PC-3 (cell line): ENCODE data around the gene GRIN2B. TPM values are rescaled to one million over a fixed set of nuclear protein-coding genes. Genes with fewer than 3 reads are reported as not detected.

Experiments used
- ATAC-seq: fragments of 200-7000 bp; cut with Tn5 transposase; 2 replicates; pipeline ENCODE4 v1.9.1; 2020; ENCODE audit warnings: mild to moderate bottlenecking, moderate library complexity
- BruUV-seq: library from RNA; stranded (reverse); fragments of 400-500 nt; replicated peaks from 2 replicates; lab custom pipeline; 2021; lab: Mats Ljungman, UMichigan
- CTCF ChIA-PET: fragments of 300-600 bp; sonication (Branson Sonifier 250); formaldehyde crosslinking; loops from one replicate; lab custom pipeline; 2022; ENCODE audit warnings: antibody characterized with exemption; lab: Charles Lee
- POLR2A ChIA-PET: fragments of 300-600 bp; sonication (Branson Sonifier 250); formaldehyde crosslinking; loops from one replicate; lab custom pipeline; 2022; ENCODE audit warnings: antibody characterized with exemption; ENCODE audit not compliant: unreplicated experiment; lab: Charles Lee
- DNase-seq: peaks from one replicate; pipeline ENCODE4 v3.0.0-alpha.2; 2015
- H2AFZ ChIP-seq: fragments of 300-600 bp; sonication (generic); 2 replicates; pipeline ENCODE4 v1.6.0; 2016; ENCODE audit warnings: antibody characterized with exemption, low read length
- H3F3A ChIP-seq: fragments of 300-600 bp; sonication (generic); one replicate; pipeline ENCODE4 v1.6.0; 2017; ENCODE audit warnings: antibody characterized with exemption, low read length, control low read depth, mild to moderate bottlenecking; ENCODE audit not compliant: unreplicated experiment
- H3K27ac ChIP-seq: fragments of 300-600 bp; sonication (generic); 2 replicates; pipeline ENCODE4 v1.5.1; 2016; ENCODE audit warnings: mild to moderate bottlenecking, low read length
- H3K27me3 ChIP-seq: fragments of 300-600 bp; sonication (generic); 2 replicates; pipeline ENCODE4 v1.6.1; 2016; ENCODE audit warnings: low read length, mixed read lengths
- H3K36me3 ChIP-seq: fragments of 300-600 bp; sonication (generic); 2 replicates; pipeline ENCODE4 v1.6.1; 2016; ENCODE audit warnings: low read depth, mixed run types, low read length, mixed read lengths
- H3K4me1 ChIP-seq: fragments of 300-600 bp; sonication (generic); 2 replicates; pipeline ENCODE4 v1.5.1; 2016; ENCODE audit warnings: low read length; ENCODE audit not compliant: insufficient read depth
- H3K4me2 ChIP-seq: fragments of 300-600 bp; sonication (generic); 2 replicates; pipeline ENCODE4 v1.6.0; 2016; ENCODE audit warnings: low read length
- H3K4me3 ChIP-seq: fragments of 300-600 bp; sonication (generic); 2 replicates; pipeline ENCODE4 v1.5.1; 2016; ENCODE audit warnings: mild to moderate bottlenecking, low read length, mixed read lengths
- H3K79me2 ChIP-seq: fragments of 300-600 bp; sonication (generic); 2 replicates; pipeline ENCODE4 v1.6.1; 2017; ENCODE audit warnings: low read length, mixed read lengths
- H3K9ac ChIP-seq: fragments of 300-600 bp; sonication (generic); 2 replicates; pipeline ENCODE4 v1.6.0; 2016; ENCODE audit warnings: mild to moderate bottlenecking, low read length
- H3K9me2 ChIP-seq: fragments of 300-600 bp; sonication (generic); replicated peaks from 2 replicates; pipeline ENCODE4 v1.6.1; 2016; ENCODE audit warnings: mixed run types, low read length, mixed read lengths
- H3K9me3 ChIP-seq: fragments of 300-600 bp; sonication (generic); 2 replicates; pipeline ENCODE4 v1.6.1; 2016; ENCODE audit warnings: low read length, mixed read lengths
- H4K20me1 ChIP-seq: fragments of 300-600 bp; sonication (generic); 2 replicates; pipeline ENCODE4 v1.6.1; 2016; ENCODE audit warnings: low read length, mixed read lengths
- EZH2 ChIP-seq: fragments of 300-600 bp; sonication (generic); IDR thresholded peaks from one replicate; pipeline ENCODE4 v1.6.1; 2017; ENCODE audit warnings: antibody characterized with exemption, mild to moderate bottlenecking, low read length; ENCODE audit not compliant: unreplicated experiment
- EZH2phosphoT487 ChIP-seq: fragments of 300-600 bp; sonication (generic); IDR thresholded peaks from 2 replicates; pipeline ENCODE4 v1.6.1; 2018; ENCODE audit warnings: mild to moderate bottlenecking, antibody characterized with exemption, low read length, borderline replicate concordance
- intact Hi-C: fragments of 100-400 bp; cut with micrococcal nuclease; formaldehyde crosslinking; loops from 2 replicates; pipeline ENCODE4 v1.9.0; 2023
- total RNA-seq: library from RNA; depleted of rRNA; stranded (reverse); fragments of >200 nt; gene quantifications from 2 replicates; pipeline ENCODE4 v1.2.3, GENCODE V29; 2014
- TF ChIP-seq, protein P1 (sequence below): fragments of 300-600 bp; sonication (generic); conservative IDR thresholded peaks from 2 replicates; pipeline ENCODE4 v1.5.1; 2017; ENCODE audit warnings: antibody characterized with exemption, low read depth, mild to moderate bottlenecking, low read length

GRIN2B gene
- total RNA-seq, 1 experiment from 2014 or later, result not detected

DNA sequence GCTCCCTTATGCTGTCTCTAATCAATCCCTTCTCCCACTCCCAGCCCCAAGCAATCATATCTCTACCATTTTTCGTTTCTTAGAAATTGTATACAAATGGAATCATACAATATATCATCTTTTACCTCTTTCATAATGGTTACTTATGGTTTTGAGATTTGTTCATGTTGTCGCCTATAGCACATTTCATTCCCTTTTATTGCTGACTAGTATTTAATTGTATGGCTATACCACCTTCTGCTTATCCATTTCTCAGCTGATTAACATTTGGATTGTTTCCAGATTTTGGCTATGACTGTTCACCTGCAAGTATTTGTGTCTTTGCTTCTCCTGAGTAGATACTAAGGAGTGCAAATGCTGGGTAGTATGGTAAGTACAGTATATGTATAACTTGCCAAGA is 36.7 kb upstream of the GRIN2B start:
- H3F3A ChIP-seq, result no peaks in the 10 kb centered on the region
- BruUV-seq, result no TSS peak
- no peaks in the 10 kb centered on the region for H3K9me3 ChIP-seq
- H3K9ac ChIP-seq, result no peak overlapping the region
- ATAC-seq (no peak), DNase-seq (no peak)
- CTCF ChIA-PET, result no interaction called here
- H3K4me2 ChIP-seq, result no peak overlapping the region
- H3K27me3 ChIP-seq, result peaks cover 7% of the 10 kb centered on the region; the same call in 1 of the 2 replicates
- no peak overlapping the region for H3K4me3 ChIP-seq
- H3K4me1 ChIP-seq, result no peaks in the 10 kb centered on the region
- no peak for TF ChIP-seq EZH2phosphoT487
- TF ChIP-seq, protein P1, sequence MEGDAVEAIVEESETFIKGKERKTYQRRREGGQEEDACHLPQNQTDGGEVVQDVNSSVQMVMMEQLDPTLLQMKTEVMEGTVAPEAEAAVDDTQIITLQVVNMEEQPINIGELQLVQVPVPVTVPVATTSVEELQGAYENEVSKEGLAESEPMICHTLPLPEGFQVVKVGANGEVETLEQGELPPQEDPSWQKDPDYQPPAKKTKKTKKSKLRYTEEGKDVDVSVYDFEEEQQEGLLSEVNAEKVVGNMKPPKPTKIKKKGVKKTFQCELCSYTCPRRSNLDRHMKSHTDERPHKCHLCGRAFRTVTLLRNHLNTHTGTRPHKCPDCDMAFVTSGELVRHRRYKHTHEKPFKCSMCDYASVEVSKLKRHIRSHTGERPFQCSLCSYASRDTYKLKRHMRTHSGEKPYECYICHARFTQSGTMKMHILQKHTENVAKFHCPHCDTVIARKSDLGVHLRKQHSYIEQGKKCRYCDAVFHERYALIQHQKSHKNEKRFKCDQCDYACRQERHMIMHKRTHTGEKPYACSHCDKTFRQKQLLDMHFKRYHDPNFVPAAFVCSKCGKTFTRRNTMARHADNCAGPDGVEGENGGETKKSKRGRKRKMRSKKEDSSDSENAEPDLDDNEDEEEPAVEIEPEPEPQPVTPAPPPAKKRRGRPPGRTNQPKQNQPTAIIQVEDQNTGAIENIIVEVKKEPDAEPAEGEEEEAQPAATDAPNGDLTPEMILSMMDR, result no peak
- TF ChIP-seq EZH2, result no peak
- no peaks in the 10 kb centered on the region for H3K79me2 ChIP-seq
- H3K36me3 ChIP-seq, result no peaks in the 10 kb centered on the region
- no peak overlapping the region for H3K27ac ChIP-seq
- intact Hi-C loops, result no loop called here
- H4K20me1 ChIP-seq, result no peaks in the 10 kb centered on the region
- POLR2A ChIA-PET, result no interaction called here
- no peak overlapping the region for H2AFZ ChIP-seq
- no peaks in the 10 kb centered on the region for H3K9me2 ChIP-seq

DNA sequence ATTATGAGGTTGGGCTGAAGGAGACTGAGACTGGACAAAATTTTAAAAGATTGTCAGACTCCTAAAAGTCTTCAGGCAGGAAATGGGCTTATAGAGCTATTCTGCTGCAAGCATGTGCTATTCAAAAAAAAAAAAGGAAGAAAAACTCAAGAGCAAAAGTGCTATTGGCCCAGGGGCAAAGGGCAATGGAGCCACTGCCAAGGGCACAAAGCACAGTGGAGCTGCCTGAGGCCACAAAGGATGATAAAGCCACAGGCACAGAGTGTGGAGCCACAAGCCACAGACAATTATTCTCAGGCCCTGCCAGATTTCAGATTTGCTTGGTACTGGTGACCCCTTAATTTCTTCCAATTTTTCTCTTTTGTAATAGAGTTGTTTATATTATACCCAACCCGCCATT is 29.6 kb upstream of the GRIN2B start:
- ChIA-PET CTCF (no interaction called here), POLR2A (no interaction called here)
- intact Hi-C loops, result no loop called here
- Histone ChIP-seq H3K4me2 (no peak overlapping the region), H3K9me2 (no peaks in the 10 kb centered on the region), H3F3A (no peaks in the 10 kb centered on the region), H4K20me1 (no peaks in the 10 kb centered on the region), H3K4me1 (no peaks in the 10 kb centered on the region), H3K9ac (no peak overlapping the region), H3K79me2 (no peaks in the 10 kb centered on the region), H3K27me3 (peaks cover 4% of the 10 kb centered on the region; the same call in 1 of the 2 replicates), H3K4me3 (no peak overlapping the region), H2AFZ (no peak overlapping the region), H3K9me3 (no peaks in the 10 kb centered on the region), H3K36me3 (no peaks in the 10 kb centered on the region), H3K27ac (no peak overlapping the region)
- ATAC-seq, result no peak
- BruUV-seq, result no TSS peak
- TF ChIP-seq EZH2 (no peak), EZH2phosphoT487 (no peak)
- TF ChIP-seq, protein P1, result no peak
- no peak for DNase-seq

DNA sequence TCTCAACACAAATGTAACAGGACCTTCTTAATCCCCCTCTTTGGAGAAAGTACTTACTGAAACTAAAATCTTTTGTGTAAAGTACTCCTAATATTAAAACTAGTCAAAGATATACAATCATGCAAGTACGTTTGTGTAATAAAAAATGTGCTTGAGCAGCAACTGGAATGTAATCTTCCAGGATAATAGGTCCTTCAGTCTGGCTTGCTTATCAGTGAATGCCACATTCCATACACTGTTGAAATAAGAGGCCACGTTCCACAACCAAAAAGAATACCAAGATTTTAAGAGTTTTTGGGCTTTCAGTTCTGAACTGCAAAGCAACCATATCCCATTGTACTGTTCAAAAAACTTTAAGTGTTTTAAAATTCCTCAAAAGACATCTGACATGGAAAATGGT is 26.2 kb upstream of the GRIN2B start:
- no peak for DNase-seq
- intact Hi-C loops, result no loop called here
- Histone ChIP-seq H3K9ac (no peak overlapping the region), H2AFZ (no peak overlapping the region), H3K4me2 (no peak overlapping the region), H3F3A (no peaks in the 10 kb centered on the region), H3K27ac (no peak overlapping the region), H4K20me1 (no peaks in the 10 kb centered on the region), H3K4me1 (no peaks in the 10 kb centered on the region), H3K36me3 (no peaks in the 10 kb centered on the region), H3K9me3 (no peaks in the 10 kb centered on the region), H3K9me2 (no peaks in the 10 kb centered on the region), H3K4me3 (no peak overlapping the region), H3K27me3 (peaks cover 18% of the 10 kb centered on the region; the same call in 1 of the 2 replicates), H3K79me2 (no peaks in the 10 kb centered on the region)
- ChIA-PET POLR2A (no interaction called here), CTCF (no interaction called here)
- no peak for ATAC-seq
- no peak for TF ChIP-seq EZH2
- TF ChIP-seq EZH2phosphoT487, result no peak
- BruUV-seq, result no TSS peak
